HG03175 (cell line): ENCODE results near the gene DCUN1D5.

Experiments
- ATAC-seq: cut with Tn5 transposase; IDR thresholded peaks from one replicate; pipeline ENCODE4 v1.9.1; 2021; ENCODE audit warnings: mild to moderate bottlenecking, moderate library complexity; ENCODE audit not compliant: unreplicated experiment

DCUN1D5 gene

GRCh38 chr11:103061656-103062055 is 30.3 kb downstream of the DCUN1D5 start:
- no peak for ATAC-seq

DNA sequence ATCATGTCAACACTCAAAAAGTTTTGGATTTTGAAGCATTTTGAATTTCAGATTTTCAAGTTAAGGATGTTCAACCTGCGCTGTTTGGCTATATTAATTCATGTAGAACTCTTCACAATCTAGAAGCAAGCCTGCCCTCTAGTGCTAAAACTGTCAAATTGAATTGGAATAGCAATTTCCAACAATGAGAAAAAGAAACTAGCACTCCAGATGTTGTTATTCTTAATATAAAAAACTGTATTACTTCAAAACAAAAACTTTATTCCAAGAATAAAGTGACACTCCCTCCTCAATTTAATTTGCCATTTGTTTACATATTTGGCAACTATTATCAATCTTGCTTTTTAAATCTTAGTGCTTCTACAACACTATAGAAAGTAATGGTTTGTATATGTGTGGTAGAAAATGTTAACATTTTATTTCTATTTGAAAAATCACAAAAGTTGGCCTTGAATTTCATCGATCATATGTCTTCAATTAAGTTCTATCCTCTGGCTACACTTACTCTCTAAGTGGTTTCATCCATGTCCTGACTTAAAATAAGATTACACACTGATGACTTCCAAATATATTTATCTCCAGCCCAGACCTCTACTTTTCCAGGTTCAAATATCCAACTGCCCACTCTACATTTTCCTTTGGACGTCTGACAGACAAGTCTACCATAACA is 36.6 kb downstream of the DCUN1D5 start:
- peak; percentile 67 for ATAC-seq

DNA sequence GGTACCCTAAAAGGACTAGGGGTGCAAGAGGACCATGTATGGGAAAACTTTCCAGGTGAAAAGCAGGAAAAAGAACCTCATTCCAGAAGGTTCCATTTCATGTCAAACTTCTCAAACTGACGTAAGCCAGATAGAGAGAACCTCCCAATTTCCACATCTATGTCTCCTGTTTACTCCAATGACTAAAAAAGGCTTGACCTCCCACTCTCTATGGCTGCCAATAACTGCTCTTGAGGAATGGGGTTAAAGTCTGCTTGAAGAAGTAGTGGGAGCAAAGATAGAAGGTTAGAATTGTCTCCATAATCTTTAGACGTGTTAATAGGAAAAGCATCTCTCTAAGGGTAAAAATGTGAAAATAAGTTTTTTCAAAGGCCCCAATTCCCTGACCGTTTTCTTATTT is 38.0 kb downstream of the DCUN1D5 start:
- ATAC-seq, result no peak

GRCh38 chr11:103051981-103052380 is 40.0 kb downstream of the DCUN1D5 start:
- ATAC-seq, result no peak

- ATAC-seq, result no peak
These were observed 40.7 kb downstream of the DCUN1D5 start for GRCh38 chr11:103051151-103051801.

DNA sequence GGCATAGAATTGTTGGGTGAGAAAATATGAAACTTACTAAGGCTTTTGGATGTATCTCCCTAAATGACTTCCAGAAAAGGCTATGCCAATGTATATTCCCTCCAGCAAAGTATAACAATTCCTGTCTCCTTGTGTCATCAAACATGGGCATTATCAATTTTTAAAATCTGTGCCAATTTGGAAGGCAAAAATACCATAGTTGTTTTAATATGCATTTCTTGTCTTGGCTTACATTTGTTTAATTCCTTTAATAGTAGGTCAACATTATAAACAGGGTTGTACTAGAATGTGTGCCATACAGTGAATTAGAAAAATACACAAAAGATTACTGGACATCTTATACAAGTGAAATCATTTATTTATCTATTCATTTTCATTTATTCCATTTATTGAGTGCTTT is 41.6 kb downstream of the DCUN1D5 start:
- ATAC-seq, result no peak

- ATAC-seq, result no peak
These were observed 44.1 kb downstream of the DCUN1D5 start for GRCh38 chr11:103047837-103048236.

GRCh38 chr11:103043826-103044678 is 47.9 kb downstream of the DCUN1D5 start:
- no peak for ATAC-seq

DNA sequence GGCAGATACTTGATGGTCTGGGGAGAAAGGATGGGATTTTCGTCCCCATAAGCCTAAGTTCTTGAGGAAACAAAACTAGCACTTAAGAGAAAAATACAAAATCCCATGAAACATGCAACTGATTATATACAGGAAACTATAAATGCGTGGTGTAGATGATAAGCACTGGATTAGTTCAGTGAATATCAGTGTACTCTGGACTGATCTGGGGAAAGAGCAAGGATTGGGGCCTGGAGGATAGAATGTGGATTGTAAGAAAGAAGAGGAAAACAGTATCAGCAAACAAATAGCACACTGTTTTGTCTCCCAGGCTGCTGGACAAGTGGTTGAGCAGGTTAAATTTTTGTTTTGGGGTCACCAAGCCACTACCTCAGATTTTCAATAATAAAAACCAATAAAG is 49.8 kb downstream of the DCUN1D5 start:
- ATAC-seq, result no peak

DNA sequence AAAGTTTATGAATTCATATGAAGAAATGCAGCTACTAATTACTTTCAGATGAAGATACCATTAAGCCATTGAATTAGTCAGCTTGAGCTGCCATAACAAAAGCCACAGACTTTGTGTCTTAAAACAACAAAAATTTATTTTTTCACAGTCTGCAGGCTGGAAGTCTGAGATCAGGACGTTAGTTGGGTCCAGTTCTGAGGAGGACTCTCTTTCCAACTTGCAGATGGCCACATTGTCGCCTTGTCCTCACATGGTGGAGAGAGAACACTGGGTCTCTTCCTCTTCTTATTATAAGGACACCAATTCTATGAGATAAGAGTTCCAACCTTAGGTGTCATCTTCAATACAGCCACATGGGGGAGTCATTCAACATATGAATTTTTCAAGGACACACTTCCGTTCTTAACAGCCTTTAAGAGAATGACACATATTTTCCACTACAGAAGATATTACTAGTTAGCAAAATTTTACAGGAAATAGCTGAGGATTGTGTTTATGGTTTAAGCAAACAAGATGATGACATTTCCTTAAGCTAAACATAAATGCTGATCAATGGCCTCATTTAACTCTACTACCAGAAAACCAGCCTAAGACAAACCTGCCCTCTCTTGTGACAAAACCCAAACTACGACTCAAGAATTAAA is 56.0 kb downstream of the DCUN1D5 start:
- peak; percentile 99 for ATAC-seq

DNA sequence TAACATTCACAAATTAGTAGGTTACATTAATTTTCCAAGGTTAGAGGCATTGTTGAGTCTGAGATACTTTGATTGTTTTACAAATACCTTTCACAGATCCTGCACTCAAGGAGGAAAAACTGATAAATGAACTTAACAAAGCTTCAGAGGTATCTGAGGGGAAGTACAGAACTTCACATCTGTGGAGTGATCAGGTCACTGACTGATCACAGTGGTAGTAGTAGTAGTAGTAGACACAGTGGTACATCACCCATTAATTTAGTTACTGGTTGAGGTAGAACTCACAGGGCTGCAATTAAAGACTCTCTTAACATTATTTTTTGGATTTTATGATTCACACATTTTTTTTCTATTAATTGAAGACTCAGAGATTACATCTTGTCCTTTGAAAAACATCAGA is 56.7 kb downstream of the DCUN1D5 start:
- no peak for ATAC-seq

DNA sequence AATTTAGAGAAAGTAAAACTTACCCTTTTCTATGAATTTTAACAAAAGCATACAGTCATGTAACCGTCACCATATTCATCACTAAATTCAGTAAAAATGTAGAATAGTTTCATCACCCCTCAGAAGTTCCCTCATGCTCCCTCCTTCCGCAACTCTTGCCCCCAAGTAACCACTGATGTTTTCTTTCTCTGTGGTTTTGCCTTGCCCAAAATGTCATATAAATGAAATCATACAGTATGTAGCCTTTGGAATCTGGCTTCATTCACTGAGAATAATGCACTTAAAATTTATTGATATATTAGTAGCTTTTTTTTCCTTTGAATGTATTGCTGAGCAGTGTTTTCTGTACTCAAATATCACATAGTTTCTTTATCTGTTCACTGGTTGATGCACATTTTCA is 60.1 kb downstream of the DCUN1D5 start:
- no peak for ATAC-seq

GRCh38 chr11:103029401-103029800 is 62.6 kb downstream of the DCUN1D5 start:
- ATAC-seq, result no peak

GRCh38 chr11:103028304-103029020 is 63.5 kb downstream of the DCUN1D5 start:
- peak; percentile 90 for ATAC-seq

DNA sequence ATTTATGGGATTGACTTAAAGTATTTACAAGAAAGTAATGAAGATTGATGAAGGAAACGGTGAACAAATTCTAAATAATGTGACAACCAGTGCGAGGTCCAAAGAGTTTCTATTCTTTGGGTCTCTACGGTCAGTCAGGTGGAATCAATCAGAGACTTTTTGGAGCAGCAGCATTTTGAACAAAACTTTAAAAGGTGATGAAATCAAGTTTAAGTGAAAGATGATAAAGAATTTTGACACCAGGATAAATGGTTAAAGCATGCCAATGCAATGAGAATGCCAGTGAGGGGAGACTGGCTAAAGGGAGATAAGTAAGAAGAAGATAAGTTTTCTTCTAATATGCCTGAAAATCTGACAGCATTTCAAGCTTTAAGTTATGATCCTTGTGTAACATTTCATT is 67.9 kb downstream of the DCUN1D5 start:
- ATAC-seq, result no peak

GRCh38 chr11:103016031-103016430 is 75.9 kb downstream of the DCUN1D5 start:
- ATAC-seq, result no peak

DNA sequence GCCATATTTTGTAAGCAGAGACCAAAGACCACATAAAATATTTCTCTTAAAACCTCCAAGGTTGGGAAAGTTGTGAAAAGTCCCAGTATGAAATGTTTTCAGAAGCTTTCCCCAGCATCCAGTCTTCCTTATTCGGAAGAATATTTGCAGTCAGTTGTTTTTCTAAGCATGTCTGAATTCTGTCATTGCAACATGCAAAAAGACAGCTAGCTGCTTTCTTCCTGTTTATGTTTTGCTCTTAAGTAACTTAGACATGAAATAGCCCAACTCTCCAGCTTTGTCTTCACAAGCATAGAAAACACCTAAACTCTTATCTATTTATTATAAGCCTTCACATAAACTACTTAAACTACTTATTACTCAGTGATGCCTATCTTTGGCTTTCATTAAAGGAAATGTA is 78.5 kb downstream of the DCUN1D5 start:
- ATAC-seq, result no peak
